ENCODE data around the gene POLQ.

The POLQ gene

DNA sequence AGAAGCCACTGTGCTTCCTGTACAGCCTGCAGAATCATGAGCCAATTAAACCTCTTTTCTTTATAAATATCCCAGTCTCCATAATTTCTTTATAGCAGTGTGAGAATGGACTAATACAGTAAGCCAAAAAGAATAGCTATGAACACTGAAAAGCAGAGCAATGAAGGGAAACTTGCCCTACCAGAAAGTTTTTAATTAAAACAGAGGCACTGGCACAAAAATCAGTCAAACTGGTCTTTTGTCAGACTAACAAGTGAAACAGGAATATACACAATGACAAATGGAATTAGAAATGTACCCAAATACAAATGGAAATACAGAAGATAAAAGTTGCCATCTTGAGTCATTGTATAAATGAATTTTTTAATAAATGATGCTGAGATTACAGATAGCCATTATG, 40.5 kb downstream of the POLQ start:
- TF ChIP-seq, protein P1, sequence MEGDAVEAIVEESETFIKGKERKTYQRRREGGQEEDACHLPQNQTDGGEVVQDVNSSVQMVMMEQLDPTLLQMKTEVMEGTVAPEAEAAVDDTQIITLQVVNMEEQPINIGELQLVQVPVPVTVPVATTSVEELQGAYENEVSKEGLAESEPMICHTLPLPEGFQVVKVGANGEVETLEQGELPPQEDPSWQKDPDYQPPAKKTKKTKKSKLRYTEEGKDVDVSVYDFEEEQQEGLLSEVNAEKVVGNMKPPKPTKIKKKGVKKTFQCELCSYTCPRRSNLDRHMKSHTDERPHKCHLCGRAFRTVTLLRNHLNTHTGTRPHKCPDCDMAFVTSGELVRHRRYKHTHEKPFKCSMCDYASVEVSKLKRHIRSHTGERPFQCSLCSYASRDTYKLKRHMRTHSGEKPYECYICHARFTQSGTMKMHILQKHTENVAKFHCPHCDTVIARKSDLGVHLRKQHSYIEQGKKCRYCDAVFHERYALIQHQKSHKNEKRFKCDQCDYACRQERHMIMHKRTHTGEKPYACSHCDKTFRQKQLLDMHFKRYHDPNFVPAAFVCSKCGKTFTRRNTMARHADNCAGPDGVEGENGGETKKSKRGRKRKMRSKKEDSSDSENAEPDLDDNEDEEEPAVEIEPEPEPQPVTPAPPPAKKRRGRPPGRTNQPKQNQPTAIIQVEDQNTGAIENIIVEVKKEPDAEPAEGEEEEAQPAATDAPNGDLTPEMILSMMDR (IDR thresholded peaks at IDR 0.05; ENCODE audit: insufficient read depth, low read length, poor library complexity, severe bottlenecking), result no peak
- Histone ChIP-seq H3K27me3 (replicated peaks; ENCODE audit: control insufficient read depth, insufficient read depth, low read length) (no peaks in the 10 kb centered on the region), H3K4me3 (replicated peaks; ENCODE audit: low read depth, low read length) (no peak overlapping the region), H3K36me3 (ENCODE audit: control insufficient read depth, insufficient read depth, low read length) (peaks cover 1% of the 10 kb centered on the region; the same call in 1 of the 2 replicates)
- DNase-seq (ENCODE audit: extremely low read depth, insufficient read length), result no peak

DNA sequence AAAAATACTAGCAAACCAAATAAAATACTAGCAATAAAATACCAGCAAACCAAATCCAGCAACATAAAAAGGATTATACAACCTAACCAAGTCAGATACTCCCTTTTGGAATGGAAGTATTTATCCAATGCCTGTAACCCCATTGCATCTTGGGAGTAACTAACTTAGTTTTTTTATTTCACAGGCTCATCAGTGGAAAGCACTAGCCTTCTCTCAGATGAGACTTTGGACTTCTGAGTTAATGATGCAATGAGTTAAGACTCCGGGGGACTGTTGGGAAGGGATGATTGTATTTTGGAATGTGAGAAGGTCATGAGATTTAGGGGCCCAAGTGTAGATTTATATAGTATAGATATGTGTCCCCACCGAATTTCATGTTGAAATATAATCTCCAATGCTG, 41.2 kb downstream of the POLQ start:
- no peak for DNase-seq (ENCODE audit: extremely low read depth, insufficient read length)
- H3K36me3 ChIP-seq (ENCODE audit: control insufficient read depth, insufficient read depth, low read length), result no peaks in the 10 kb centered on the region; the same call in 1 of the 2 replicates
- H3K4me3 ChIP-seq (replicated peaks; ENCODE audit: low read depth, low read length), result no peak overlapping the region
- no peaks in the 10 kb centered on the region for H3K27me3 ChIP-seq (replicated peaks; ENCODE audit: control insufficient read depth, insufficient read depth, low read length)
- TF ChIP-seq, protein P1 (IDR thresholded peaks at IDR 0.05; ENCODE audit: insufficient read depth, low read length, poor library complexity, severe bottlenecking), result no peak

DNA sequence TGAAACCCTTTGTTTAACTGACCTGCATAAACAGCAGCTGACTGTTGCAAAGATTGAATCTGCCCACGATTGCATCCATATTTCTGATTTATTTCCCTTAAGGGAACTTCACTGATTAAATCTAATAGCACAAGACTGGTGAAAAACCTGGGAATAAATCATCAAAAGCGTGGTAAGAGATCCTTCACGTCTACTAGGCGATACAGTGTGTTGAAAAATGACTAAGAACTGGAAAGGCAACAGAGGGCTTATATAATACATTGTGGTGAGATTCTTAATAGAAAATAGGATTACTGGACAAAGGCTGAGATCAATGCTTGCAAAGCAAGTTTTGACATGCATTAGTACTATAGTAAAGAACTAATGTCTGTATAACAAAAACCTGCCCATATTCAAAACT, 49.0 kb downstream of the POLQ start:
- H3K36me3 ChIP-seq (ENCODE audit: control insufficient read depth, insufficient read depth, low read length), result peaks cover 2% of the 10 kb centered on the region
- TF ChIP-seq, protein P1 (IDR thresholded peaks at IDR 0.05; ENCODE audit: insufficient read depth, low read length, poor library complexity, severe bottlenecking), result no peak
- no peak overlapping the region for H3K4me3 ChIP-seq (replicated peaks; ENCODE audit: low read depth, low read length)
- no peak for DNase-seq (ENCODE audit: extremely low read depth, insufficient read length)
- no peaks in the 10 kb centered on the region for H3K27me3 ChIP-seq (replicated peaks; ENCODE audit: control insufficient read depth, insufficient read depth, low read length)

DNA sequence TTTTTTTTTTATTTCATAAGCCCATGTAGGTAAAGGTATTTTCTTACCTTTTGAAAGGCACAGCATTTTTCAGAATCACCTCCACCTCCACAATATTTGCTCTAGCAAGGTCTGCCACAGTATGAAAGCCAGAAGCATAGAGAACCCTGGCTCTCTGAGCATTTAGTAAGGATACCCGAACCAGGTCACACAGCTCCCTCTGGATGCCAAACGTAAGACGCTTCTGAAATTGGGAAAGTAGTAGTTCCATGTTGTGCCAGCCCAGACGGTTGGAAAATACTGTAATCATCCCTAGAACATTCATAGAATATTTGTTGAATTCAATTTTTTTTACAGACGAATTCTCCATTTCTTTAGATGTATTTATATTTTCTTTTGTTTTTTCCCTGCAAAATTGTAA, 52.4 kb downstream of the POLQ start:
- Histone ChIP-seq H3K27me3 (replicated peaks; ENCODE audit: control insufficient read depth, insufficient read depth, low read length) (no peaks in the 10 kb centered on the region), H3K36me3 (ENCODE audit: control insufficient read depth, insufficient read depth, low read length) (peaks cover 7% of the 10 kb centered on the region), H3K4me3 (replicated peaks; ENCODE audit: low read depth, low read length) (no peak overlapping the region)
- TF ChIP-seq, protein P1 (IDR thresholded peaks at IDR 0.05; ENCODE audit: insufficient read depth, low read length, poor library complexity, severe bottlenecking), result no peak
- no peak for DNase-seq (ENCODE audit: extremely low read depth, insufficient read length)

DNA sequence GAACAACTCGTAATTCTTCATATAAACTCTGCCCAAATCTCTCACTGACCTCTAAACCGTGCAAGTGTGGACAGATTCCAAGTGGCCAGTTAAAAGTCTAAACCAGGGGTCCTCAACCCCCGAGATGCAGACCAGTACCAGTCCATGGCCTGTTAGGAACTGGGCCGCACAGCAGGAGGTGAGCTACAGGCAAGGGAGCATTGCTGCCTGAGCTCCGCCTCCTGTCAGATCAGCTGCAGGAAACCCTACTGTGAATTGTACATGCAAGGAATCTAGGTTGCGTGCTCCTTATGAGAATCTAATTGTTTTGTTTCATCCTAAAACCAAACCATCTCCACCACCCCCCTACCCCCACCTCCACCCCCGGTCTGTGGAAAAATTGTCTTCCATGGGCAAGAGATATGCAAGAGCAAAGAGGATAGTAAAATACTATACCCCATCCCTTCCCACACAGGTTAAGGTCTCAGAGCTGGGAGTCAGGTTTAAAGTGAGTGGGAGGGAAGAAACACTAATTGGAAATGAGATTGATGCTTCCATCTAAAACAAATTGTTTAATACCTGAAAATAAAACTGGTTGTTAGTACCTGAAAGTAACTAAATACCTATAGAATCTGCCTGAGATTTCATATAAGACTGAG, 54.0 kb downstream of the POLQ start:
- H3K27me3 ChIP-seq (replicated peaks; ENCODE audit: control insufficient read depth, insufficient read depth, low read length), result no peaks in the 10 kb centered on the region
- H3K36me3 ChIP-seq (ENCODE audit: control insufficient read depth, insufficient read depth, low read length), result peaks cover 7% of the 10 kb centered on the region
- TF ChIP-seq, protein P1 (IDR thresholded peaks at IDR 0.05; ENCODE audit: insufficient read depth, low read length, poor library complexity, severe bottlenecking), result no peak
- H3K4me3 ChIP-seq (replicated peaks; ENCODE audit: low read depth, low read length), result no peak overlapping the region
- DNase-seq (ENCODE audit: extremely low read depth, insufficient read length), result no peak

DNA sequence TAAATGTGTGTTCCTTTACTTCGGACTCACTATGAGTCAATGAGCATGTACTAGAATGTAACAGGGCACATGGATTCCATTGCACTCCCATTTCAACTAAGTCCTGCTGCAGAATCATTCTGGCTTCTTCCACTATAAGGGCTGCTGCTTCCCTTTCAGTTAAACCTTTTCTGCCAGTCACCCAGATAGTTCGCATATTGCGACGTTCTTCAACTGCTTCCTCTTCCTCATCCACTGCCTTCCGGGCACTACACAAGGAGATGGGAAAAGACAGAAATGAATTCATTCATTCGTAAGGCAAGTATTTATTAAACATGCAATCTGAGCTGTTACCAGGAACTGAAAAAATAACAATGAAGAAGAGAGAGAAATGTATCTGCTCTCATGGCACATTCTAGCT, 55.6 kb downstream of the POLQ start:
- peaks cover 6% of the 10 kb centered on the region for H3K36me3 ChIP-seq (ENCODE audit: control insufficient read depth, insufficient read depth, low read length)
- no peak for DNase-seq (ENCODE audit: extremely low read depth, insufficient read length)
- no peaks in the 10 kb centered on the region for H3K27me3 ChIP-seq (replicated peaks; ENCODE audit: control insufficient read depth, insufficient read depth, low read length)
- no peak overlapping the region for H3K4me3 ChIP-seq (replicated peaks; ENCODE audit: low read depth, low read length)
- TF ChIP-seq, protein P1 (IDR thresholded peaks at IDR 0.05; ENCODE audit: insufficient read depth, low read length, poor library complexity, severe bottlenecking), result no peak

Measured in GM06990 (cell line).